IMR-90 (cell line): ENCODE results near the gene FAM120A.

Source experiments
- BHLHE40 ChIP-seq: fragments of 150-350 bp; IDR thresholded peaks from 2 replicates; pipeline ENCODE4 v1.6.1; 2016; ENCODE audit warnings: mild to moderate bottlenecking, low read depth, low read length
- CEBPB ChIP-seq: IDR thresholded peaks from 2 replicates; pipeline ENCODE4 v1.6.1; 2012; ENCODE audit warnings: low read depth, low read length, improper control_type of control experiment
- CHD1 ChIP-seq: IDR thresholded peaks from 2 replicates; pipeline ENCODE4 v1.6.1; 2012; ENCODE audit warnings: low read depth, low read length, improper control_type of control experiment
- CTCF ChIP-seq: conservative IDR thresholded peaks from 2 replicates; pipeline ENCODE4 v1.5.1; 2012; ENCODE audit warnings: mild to moderate bottlenecking, low read depth, low read length, improper control_type of control experiment
- ELK1 ChIP-seq: fragments of 150-350 bp; IDR thresholded peaks from 2 replicates; pipeline ENCODE4 v1.6.1; 2016; ENCODE audit warnings: low read depth, mild to moderate bottlenecking, low read length, moderate library complexity, borderline replicate concordance
- FOS ChIP-seq: fragments of 150-350 bp; IDR thresholded peaks from 2 replicates; pipeline ENCODE4 v1.6.1; 2016; ENCODE audit warnings: low read depth, low read length
- MAFK ChIP-seq: IDR thresholded peaks from 2 replicates; pipeline ENCODE4 v1.6.1; 2012; ENCODE audit warnings: low read depth, low read length, improper control_type of control experiment
- MXI1 ChIP-seq: IDR thresholded peaks from 2 replicates; pipeline ENCODE4 v1.6.1; 2012; ENCODE audit warnings: low read depth, mild to moderate bottlenecking, low read length, moderate library complexity, borderline replicate concordance
- POLR2A ChIP-seq: IDR thresholded peaks from 2 replicates; pipeline ENCODE4 v1.6.1; 2012; ENCODE audit warnings: mild to moderate bottlenecking, low read depth, low read length
- RAD21 ChIP-seq: IDR thresholded peaks from 2 replicates; pipeline ENCODE4 v1.6.1; 2012; ENCODE audit warnings: low read length, improper control_type of control experiment
- RCOR1 ChIP-seq: IDR thresholded peaks from 2 replicates; pipeline ENCODE4 v1.6.1; 2012; ENCODE audit warnings: mild to moderate bottlenecking, low read length, improper control_type of control experiment; ENCODE audit not compliant: insufficient replicate concordance
- RFX5 ChIP-seq: IDR thresholded peaks from 2 replicates; pipeline ENCODE4 v1.8.0; 2012; ENCODE audit warnings: low read depth, mild to moderate bottlenecking, low read length, moderate library complexity
- SMC3 ChIP-seq: fragments of 150-350 bp; IDR thresholded peaks from 2 replicates; pipeline ENCODE4 v1.6.1; 2016; ENCODE audit warnings: low read depth, mild to moderate bottlenecking, antibody characterized with exemption, low read length, moderate library complexity
- USF2 ChIP-seq: fragments of 150-350 bp; IDR thresholded peaks from 2 replicates; pipeline ENCODE4 v1.6.1; 2017; ENCODE audit warnings: mild to moderate bottlenecking, antibody characterized with exemption, low read length, low read depth

GRCh38 chr9:93541581-93542349, 90.3 kb downstream of the FAM120A start:
- no peak for TF ChIP-seq CTCF
- TF ChIP-seq RAD21, result no peak
- TF ChIP-seq POLR2A, result no peak
- TF ChIP-seq BHLHE40, result no peak
- no peak for TF ChIP-seq CHD1
- no peak for TF ChIP-seq SMC3
- TF ChIP-seq FOS, result no peak
- no peak for TF ChIP-seq MXI1
- no peak for TF ChIP-seq ELK1
- TF ChIP-seq RFX5, result no peak
- TF ChIP-seq USF2, result no peak
- no peak for TF ChIP-seq CEBPB
- no peak for TF ChIP-seq MAFK
- TF ChIP-seq RCOR1, result no peak
